WERI-Rb-1 (cell line): ENCODE measurements around the gene RSL1D1.
A peak's percentile ranks its signal among the peaks of the same experiment; 100 is the strongest.

Source experiments
- DNase-seq: peaks from one replicate; pipeline ENCODE4 v3.0.0-alpha.2; 2020
- H3K27ac ChIP-seq: fragments of 250-450 bp; sonication (Bioruptor Pico); 2 replicates; pipeline ENCODE4 v1.5.1; 2020; ENCODE audit warnings: mild to moderate bottlenecking, moderate library complexity
- H3K27me3 ChIP-seq: fragments of 250-450 bp; sonication (Bioruptor Pico); 2 replicates; pipeline ENCODE4 v1.5.1; 2021; ENCODE audit warnings: mild to moderate bottlenecking, low read depth, moderate library complexity; ENCODE audit not compliant: insufficient read depth, severe bottlenecking
- H3K36me3 ChIP-seq: fragments of 250-450 bp; sonication (Bioruptor Pico); 2 replicates; pipeline ENCODE4 v1.5.1; 2020; ENCODE audit warnings: mild to moderate bottlenecking, moderate library complexity
- H3K4me3 ChIP-seq: 2 replicates; pipeline ENCODE4 v1.5.1; 2011; ENCODE audit warnings: low read depth, mild to moderate bottlenecking, control low read depth, low read length
- H3K9me3 ChIP-seq: fragments of 250-450 bp; sonication (Bioruptor Pico); 2 replicates; pipeline ENCODE4 v1.5.1; 2021; ENCODE audit warnings: mild to moderate bottlenecking, moderate library complexity; ENCODE audit not compliant: severe bottlenecking
- TF ChIP-seq, protein P1 (sequence below): IDR thresholded peaks from 2 replicates; pipeline ENCODE4 v1.5.1; 2011; ENCODE audit warnings: low read depth, mild to moderate bottlenecking, control low read depth, inconsistent platforms, low read length

RSL1D1 gene

GRCh38 chr16:11843206-11843605, 8.1 kb downstream of the RSL1D1 start:
- TF ChIP-seq, protein P1, sequence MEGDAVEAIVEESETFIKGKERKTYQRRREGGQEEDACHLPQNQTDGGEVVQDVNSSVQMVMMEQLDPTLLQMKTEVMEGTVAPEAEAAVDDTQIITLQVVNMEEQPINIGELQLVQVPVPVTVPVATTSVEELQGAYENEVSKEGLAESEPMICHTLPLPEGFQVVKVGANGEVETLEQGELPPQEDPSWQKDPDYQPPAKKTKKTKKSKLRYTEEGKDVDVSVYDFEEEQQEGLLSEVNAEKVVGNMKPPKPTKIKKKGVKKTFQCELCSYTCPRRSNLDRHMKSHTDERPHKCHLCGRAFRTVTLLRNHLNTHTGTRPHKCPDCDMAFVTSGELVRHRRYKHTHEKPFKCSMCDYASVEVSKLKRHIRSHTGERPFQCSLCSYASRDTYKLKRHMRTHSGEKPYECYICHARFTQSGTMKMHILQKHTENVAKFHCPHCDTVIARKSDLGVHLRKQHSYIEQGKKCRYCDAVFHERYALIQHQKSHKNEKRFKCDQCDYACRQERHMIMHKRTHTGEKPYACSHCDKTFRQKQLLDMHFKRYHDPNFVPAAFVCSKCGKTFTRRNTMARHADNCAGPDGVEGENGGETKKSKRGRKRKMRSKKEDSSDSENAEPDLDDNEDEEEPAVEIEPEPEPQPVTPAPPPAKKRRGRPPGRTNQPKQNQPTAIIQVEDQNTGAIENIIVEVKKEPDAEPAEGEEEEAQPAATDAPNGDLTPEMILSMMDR: no peak
- Histone ChIP-seq H3K9me3 (no peaks in the 10 kb centered on the region), H3K4me3 (no peak overlapping the region), H3K36me3 (peaks cover 95% of the 10 kb centered on the region), H3K27me3 (no peaks in the 10 kb centered on the region), H3K27ac (no peak overlapping the region)
- DNase-seq: no peak

DNA sequence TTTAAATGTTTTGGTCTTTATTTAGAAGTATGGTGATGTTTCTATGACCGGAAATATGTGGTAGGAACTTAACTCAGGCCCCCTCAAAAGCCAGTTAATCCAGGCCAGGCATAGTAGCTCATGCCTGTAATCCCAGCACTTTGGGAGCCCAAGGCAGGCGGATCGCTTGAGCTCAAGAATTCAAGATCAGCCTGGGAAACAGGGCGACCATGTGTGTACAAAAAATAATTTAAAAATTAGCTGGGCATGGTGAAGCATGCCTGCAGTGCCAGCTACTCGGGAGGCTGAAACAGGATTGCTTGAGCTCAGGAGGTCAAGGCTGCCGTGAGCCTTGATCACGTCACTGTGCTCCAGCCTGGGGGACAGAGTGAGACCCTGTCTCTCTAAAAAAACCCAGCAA, 10.3 kb downstream of the RSL1D1 start:
- DNase-seq: no peak
- TF ChIP-seq, protein P1: no peak
- H3K36me3 ChIP-seq: peaks cover 90% of the 10 kb centered on the region
- no peak overlapping the region for H3K27ac ChIP-seq
- H3K9me3 ChIP-seq: no peaks in the 10 kb centered on the region
- no peak overlapping the region for H3K4me3 ChIP-seq
- no peaks in the 10 kb centered on the region for H3K27me3 ChIP-seq

- Histone ChIP-seq H3K4me3 (no peak overlapping the region), H3K27me3 (no peaks in the 10 kb centered on the region), H3K27ac (peak overlapping the region; percentile 91), H3K9me3 (no peaks in the 10 kb centered on the region), H3K36me3 (peaks cover 57% of the 10 kb centered on the region)
- no peak for DNase-seq
- TF ChIP-seq, protein P1: no peak
Observed at GRCh38 chr16:11836650-11837244, 14.6 kb downstream of the RSL1D1 start.

DNA sequence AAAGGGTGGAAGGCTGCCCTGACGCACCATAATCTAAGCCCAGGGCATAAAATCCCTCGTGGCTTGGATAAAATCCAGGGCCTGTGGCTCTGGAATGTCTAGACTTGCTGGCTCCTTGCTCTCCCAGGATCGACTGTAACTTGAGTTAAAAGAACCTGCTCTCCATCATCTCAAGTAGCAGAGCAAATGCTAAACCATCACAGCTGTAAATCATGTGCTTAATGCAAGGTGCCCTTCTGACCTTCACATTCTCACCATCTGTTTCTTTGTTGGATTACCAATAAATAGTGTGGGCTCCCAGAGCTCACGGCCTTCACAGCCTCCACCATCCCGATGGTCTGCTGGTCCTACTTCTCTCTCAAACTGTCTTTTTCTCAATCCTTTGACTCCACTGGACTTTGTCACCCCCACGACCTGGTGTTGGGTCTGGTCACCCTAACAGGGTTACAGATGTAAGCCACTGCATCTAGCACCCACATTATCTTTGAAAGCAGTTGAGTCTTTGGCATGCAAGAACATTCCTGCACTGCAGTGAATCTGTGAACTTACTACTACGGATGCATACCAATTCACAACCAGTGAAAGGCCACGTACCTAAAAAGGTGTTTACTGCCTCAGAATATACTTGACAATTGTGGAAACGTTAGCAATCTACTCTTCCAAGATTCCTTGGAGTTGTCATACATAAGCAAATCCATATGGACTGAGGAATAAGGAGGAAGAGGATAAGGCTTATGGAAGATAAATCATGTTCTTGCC, 15.3 kb downstream of the RSL1D1 start:
- TF ChIP-seq, protein P1: no peak
- no peak overlapping the region; the same call in 1 of the 2 replicates for H3K4me3 ChIP-seq
- peaks cover 50% of the 10 kb centered on the region for H3K36me3 ChIP-seq
- DNase-seq: peak; percentile 75
- no peaks in the 10 kb centered on the region for H3K9me3 ChIP-seq
- no peaks in the 10 kb centered on the region for H3K27me3 ChIP-seq
- peak overlapping the region; percentile 91 for H3K27ac ChIP-seq

DNA sequence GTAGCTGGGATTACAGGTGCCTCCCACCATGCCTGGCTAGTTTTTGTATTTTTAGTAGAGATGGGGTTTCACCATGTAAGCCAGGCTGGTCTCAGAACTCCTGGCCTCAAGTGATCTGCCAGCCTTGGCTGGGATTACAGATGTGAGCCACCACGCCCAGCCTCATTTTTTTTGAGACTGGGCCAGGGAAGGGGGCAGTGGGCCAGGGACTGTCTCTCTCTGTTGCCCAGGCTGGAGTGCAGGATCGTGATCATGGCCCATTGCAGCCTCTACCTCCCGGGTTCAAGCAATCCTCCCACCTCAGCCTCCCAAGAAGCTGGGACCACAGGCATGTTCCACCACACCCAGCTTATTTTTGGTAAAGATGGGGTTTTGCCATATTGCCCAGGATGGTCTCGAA, 16.0 kb downstream of the RSL1D1 start:
- no peak overlapping the region for H3K4me3 ChIP-seq
- TF ChIP-seq, protein P1: no peak
- H3K9me3 ChIP-seq: peaks cover under 1% of the 10 kb centered on the region
- H3K27ac ChIP-seq: peak overlapping the region; percentile 90
- DNase-seq: no peak
- no peaks in the 10 kb centered on the region for H3K27me3 ChIP-seq
- peaks cover 43% of the 10 kb centered on the region for H3K36me3 ChIP-seq
